ENCODE results near the gene CLDN9.

DNA sequence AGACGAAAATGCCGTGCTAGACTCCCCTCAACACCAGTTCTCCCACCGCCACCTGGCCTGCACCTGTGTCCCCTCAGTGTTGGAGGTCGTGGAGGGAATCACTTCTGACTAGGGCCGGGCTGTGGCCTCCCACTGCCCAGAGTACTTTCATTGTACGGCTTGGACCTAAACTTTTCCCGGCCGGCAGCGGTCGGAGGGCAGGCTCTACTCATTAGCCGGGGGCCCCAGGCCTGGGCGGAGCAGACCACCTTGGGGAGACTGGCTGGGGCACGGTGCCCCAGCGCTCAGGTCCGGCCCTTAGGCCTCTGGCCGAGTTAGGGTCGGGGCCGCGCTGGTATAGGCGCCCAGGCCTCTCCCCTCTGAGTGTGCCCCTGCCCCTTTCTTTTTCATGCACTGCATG, 4.6 kb downstream of the CLDN9 start:
- TF ChIP-seq, protein P1, sequence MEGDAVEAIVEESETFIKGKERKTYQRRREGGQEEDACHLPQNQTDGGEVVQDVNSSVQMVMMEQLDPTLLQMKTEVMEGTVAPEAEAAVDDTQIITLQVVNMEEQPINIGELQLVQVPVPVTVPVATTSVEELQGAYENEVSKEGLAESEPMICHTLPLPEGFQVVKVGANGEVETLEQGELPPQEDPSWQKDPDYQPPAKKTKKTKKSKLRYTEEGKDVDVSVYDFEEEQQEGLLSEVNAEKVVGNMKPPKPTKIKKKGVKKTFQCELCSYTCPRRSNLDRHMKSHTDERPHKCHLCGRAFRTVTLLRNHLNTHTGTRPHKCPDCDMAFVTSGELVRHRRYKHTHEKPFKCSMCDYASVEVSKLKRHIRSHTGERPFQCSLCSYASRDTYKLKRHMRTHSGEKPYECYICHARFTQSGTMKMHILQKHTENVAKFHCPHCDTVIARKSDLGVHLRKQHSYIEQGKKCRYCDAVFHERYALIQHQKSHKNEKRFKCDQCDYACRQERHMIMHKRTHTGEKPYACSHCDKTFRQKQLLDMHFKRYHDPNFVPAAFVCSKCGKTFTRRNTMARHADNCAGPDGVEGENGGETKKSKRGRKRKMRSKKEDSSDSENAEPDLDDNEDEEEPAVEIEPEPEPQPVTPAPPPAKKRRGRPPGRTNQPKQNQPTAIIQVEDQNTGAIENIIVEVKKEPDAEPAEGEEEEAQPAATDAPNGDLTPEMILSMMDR (IDR thresholded peaks at IDR 0.05; ENCODE audit: low read depth, low read length, poor library complexity, severe bottlenecking), result no peak
- TF ChIP-seq EZH2phosphoT487 (IDR thresholded peaks at IDR 0.05; ENCODE audit: borderline replicate concordance, low read length), result no peak
